Measurements from ENCODE around the gene DHRS9.
"Not testable (repeated sequence)": the region's sequence is repeated elsewhere in the genome, so short reads cannot be mapped to it uniquely, and the experiment has no call there.

The DHRS9 gene

DNA sequence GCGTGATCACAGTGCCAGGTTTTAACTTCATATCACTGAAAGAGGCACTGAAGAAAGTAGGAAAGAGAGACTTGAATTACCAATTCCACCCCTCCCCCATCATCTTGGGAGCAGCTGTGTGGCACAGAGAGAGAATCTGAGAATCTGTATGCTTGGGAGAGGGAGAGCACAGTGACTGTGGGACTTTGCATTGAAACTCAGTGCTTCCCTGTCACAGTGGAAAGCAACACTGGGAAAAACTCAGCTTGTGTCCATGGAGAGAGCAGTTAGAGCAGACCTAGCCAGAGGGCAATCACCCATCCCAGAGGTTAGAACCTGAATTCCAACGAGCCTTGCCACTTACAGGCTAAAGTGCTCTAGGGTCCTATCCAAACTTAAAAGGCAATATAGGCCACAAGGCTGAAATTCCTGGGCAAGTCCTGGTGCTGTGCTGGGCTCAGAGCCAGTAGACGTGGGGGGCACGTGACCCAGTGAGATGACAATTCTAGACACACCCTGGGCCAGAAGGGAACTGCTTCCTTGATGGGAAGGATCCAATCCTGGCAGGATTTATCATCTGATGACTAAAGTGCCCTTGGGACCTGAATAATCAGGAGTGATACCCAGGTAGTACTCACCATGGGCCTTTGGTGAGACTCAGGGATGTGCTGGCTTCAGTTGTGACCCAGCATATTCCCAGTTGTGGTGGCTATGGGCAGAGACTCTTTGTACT lies 22.8 kb upstream of the DHRS9 start:
- TF ChIP-seq, protein P1, sequence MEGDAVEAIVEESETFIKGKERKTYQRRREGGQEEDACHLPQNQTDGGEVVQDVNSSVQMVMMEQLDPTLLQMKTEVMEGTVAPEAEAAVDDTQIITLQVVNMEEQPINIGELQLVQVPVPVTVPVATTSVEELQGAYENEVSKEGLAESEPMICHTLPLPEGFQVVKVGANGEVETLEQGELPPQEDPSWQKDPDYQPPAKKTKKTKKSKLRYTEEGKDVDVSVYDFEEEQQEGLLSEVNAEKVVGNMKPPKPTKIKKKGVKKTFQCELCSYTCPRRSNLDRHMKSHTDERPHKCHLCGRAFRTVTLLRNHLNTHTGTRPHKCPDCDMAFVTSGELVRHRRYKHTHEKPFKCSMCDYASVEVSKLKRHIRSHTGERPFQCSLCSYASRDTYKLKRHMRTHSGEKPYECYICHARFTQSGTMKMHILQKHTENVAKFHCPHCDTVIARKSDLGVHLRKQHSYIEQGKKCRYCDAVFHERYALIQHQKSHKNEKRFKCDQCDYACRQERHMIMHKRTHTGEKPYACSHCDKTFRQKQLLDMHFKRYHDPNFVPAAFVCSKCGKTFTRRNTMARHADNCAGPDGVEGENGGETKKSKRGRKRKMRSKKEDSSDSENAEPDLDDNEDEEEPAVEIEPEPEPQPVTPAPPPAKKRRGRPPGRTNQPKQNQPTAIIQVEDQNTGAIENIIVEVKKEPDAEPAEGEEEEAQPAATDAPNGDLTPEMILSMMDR (IDR thresholded peaks at IDR 0.05; ENCODE audit: low read depth, low read length): no peak

DNA sequence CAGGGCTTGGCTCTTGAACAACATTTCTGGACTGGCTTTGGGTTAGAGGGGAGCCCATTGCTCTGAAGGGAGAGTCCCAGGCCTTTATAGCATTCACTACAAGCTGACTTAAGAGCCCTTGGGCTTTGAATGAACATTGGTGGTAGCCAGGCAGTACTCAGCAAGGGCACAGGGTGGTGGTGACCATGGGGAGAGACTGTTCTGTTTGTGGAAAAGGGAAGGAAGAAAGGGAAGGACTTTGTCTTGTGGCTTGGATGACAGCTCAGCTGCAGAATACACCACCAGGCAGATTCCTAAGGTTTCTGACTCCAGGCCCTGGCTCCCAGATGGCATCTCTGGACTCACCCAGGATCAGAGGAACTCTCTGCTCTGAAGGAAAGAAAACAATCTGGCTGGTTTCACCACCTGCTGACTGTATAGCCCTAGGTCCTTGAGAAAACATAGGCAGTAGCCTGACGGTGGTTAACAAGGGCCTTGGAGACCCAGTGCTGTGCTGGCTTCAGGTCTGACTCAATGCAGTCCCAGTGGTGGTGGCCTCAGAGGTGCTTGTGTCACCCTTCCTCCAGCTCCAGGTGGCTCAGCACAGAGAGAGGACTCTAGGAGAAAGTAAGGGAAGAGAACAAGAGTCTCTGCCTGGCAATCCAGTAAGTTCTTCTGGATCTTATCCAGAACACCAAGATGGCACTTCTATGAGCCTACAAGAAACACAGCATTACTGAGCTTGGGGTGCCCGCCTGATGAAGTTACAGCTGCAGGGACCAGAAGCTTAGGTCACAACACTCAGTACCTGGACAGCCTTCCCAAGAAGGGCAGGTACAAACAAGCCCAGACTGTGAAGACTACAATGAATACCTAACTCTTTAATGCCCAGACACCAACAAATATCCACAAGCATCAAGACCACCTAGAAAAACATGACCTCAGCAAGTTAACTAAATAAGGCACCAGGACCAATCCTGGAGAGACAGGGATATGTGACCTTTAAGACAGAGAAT lies 21.8 kb upstream of the DHRS9 start:
- no peak for DNase-seq (ENCODE audit: extremely low read depth, low read depth)
- TF ChIP-seq, protein P1 (IDR thresholded peaks at IDR 0.05; ENCODE audit: low read depth, low read length): no peak

More for the DNA sequence above, 22.8 kb upstream of the DHRS9 start:
- no peak for DNase-seq (ENCODE audit: extremely low read depth, low read depth)

DNA sequence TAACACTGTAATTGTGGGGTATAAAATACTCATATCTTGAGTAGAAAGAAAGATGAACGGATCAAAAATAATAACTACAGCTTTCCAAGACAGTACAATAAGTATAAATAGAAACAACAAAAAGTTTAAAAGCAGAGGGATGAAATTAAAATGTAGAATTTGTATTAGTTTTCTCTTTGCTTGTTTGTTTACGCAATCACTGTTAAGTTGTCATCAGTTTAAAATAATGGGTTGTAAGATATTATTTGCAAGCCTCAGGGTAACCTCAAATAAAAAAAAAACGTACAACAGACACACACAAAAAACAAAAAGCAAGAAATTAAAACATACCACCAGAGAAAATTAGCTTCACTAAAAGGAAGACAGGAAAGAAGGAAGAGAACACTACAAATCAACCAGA lies 20.2 kb upstream of the DHRS9 start:
- TF ChIP-seq, protein P1 (IDR thresholded peaks at IDR 0.05; ENCODE audit: low read depth, low read length): no peak
- no peak for DNase-seq (ENCODE audit: extremely low read depth, low read depth)

DNA sequence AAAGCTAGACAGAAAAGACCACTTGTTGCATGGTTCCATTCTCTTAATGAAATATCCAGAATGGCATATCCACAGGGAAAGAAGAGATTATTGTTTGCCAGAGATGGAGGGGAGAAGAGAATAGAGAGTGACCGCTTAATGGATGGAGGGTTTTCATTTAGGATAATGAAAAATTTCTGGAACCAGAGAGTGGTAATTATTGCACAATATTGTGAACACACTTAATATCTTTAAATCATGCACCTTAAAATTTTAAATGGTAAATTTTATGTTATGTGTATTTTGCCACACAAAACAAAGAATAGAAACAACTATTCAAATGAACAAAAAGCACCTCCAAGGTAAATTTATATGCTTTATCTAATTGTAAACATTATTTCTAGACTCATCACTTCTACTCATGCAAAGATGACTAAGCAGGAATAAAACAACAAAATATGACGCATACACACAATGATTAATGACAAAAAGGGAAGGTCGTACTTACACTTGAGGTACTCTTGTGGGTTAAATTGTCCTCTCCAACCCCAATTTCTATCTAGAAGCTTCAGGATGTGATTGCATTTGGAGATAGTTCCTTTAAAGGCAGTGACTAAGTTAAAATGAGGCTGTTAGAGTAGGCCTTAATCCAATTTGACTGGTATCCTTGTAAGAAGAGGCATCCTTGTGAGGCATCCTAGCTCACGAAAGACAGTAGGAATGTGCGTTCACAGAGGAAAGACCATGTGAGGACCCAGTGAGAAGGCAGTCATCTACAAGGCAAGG lies 18.7 kb upstream of the DHRS9 start:
- DNase-seq (ENCODE audit: extremely low read depth, low read depth): no peak
- TF ChIP-seq, protein P1 (IDR thresholded peaks at IDR 0.05; ENCODE audit: low read depth, low read length): no peak

DNA sequence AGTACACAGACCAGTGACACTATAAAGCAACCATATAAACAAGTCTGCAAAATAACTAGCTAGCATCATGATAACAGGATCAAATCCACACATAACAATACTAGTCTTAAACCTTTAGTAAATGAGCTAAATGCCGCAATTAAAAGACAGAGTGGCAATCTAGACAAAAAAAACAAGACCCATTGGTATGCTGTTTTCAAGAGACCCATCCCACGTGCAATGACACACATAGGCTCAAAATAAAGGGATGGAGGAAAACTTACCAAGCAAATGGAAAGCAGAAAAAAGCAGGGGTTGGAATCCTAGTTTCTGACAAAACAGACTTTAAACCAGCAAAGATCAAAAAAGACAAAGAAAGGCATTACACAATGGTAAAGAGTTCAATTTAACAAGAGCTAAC lies 14.8 kb upstream of the DHRS9 start:
- DNase-seq (ENCODE audit: extremely low read depth, low read depth): not testable (repeated sequence)

DNA sequence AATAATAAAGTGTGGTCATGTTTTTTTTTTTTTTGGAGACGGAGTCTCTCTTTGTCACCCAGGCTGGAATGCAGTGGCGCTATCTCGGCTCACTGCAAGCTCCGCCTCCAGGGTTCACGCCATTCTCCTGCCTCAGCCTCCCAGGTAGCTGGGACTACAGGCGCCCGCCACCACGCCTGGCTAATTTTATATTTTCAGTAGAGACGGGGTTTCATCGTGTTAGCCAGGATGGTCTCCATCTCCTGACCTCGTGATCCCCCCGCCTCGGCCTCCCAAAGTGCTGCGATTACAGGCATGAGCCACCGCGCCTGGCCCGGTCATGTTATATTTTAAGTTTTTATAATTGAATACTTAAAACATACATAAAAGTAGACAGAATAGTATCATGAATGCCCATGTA lies 5.2 kb upstream of the DHRS9 start:
- DNase-seq (ENCODE audit: extremely low read depth, low read depth): not testable (repeated sequence)

DNA sequence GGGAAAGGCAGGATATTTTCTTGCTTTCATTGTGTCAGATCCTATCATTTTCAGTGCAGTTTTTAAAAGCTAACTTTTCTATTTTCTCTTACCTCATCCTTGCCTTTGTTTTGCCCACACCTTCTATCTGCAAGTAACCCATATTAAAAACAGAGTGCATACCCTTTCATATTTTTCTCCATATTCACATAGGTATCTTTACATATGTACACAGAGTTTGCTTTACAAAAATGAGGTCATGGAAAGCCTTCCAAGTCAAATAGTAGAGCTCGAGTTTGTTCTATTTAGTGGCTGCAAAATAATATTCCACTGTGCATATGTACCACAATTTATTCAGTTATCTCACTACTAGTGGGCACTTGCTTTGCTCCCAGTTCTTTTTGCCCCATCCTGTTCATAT lies 3.9 kb upstream of the DHRS9 start:
- TF ChIP-seq, protein P1 (IDR thresholded peaks at IDR 0.05; ENCODE audit: low read depth, low read length): no peak
- no peak for DNase-seq (ENCODE audit: extremely low read depth, low read depth)

All from AG09319 (cell line).